Measurements from ENCODE around the gene ADAMTS14. TPM values are rescaled to one million over a fixed set of nuclear protein-coding genes. Genes with fewer than 3 reads are reported as not detected.

Gene ADAMTS14
- total RNA-seq, 1 experiment from 2014 or later: 1.6 TPM

DNA sequence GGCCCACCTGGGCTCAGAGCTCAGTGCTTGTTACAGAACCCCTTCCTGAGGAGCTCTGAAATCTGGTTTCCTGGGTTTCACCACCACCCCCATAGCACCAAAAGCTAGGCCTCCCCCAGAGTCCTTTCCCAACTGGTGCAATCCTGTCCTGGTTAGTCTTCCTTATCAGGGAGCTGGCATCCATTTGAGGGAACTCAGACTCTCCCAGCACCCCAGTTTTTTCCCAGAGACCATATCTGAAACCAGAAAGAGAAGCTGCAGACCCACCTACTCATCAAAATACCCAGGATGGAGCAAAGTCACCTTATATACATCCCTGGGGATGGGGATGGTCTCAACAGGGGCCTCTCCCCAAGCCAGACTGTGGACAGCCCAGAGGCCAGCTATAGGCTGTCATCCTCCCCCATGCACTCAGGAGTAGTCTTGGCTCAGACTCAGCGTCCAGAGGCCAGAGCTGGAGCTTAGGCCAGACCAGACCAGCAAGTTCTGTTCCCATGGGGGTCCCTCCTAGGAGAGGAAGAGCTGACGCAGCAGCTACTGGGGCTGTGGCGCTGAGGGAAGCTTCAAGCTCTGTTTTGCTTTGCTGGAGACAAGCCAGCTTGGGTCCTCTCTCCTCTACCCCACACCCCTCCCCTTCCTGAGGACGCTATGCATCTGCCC is 109.9 kb downstream of the ADAMTS14 start:
- Histone ChIP-seq H3K4me2 (ENCODE audit: insufficient read depth, insufficient read length, low read length) (no peak overlapping the region), H2AFZ (ENCODE audit: low read length) (no peak overlapping the region), H3K27ac (ENCODE audit: insufficient read length, low read depth, low read length) (no peak overlapping the region), H3T11ph (ENCODE audit: low read length) (no peak overlapping the region), H2BK120ac (ENCODE audit: low read depth, low read length, poor library complexity, severe bottlenecking) (no peak overlapping the region), H4K20me1 (ENCODE audit: control insufficient read depth, insufficient read depth, insufficient read length) (no peaks in the 10 kb centered on the region), H3K9ac (ENCODE audit: extremely low read depth, insufficient read length, low read length) (no peak overlapping the region), H2BK20ac (ENCODE audit: low read depth, low read length, poor library complexity, severe bottlenecking) (no peak overlapping the region), H3K9me3 (ENCODE audit: control insufficient read depth, low read depth, low read length) (no peaks in the 10 kb centered on the region), H3K14ac (ENCODE audit: insufficient read depth, low read length) (no peak overlapping the region), H3K79me1 (ENCODE audit: insufficient read depth, low read depth, low read length, poor library complexity, severe bottlenecking) (no peaks in the 10 kb centered on the region), H3K27me3 (ENCODE audit: insufficient read depth, low read length) (no peaks in the 10 kb centered on the region), H3K4me1 (ENCODE audit: insufficient read depth, low read length) (no peaks in the 10 kb centered on the region), H2BK5ac (ENCODE audit: insufficient read length, low read length) (no peak overlapping the region), H4K5ac (ENCODE audit: insufficient read length, low read depth, low read length) (no peak overlapping the region), H3K23ac (ENCODE audit: insufficient read length, low read depth, low read length) (no peak overlapping the region), H3K56ac (ENCODE audit: insufficient read length, low read depth, low read length) (no peak overlapping the region), H4K8ac (replicated peaks; ENCODE audit: insufficient read length, low read depth, low read length) (no peak overlapping the region), H4K91ac (ENCODE audit: insufficient read length, low read depth, low read length) (no peak overlapping the region), H2BK15ac (ENCODE audit: low read depth, low read length) (no peak overlapping the region), H2BK12ac (ENCODE audit: insufficient read length, low read depth, low read length) (no peak overlapping the region), H3K23me2 (ENCODE audit: insufficient read length, low read depth, low read length, poor library complexity, severe bottlenecking) (no peaks in the 10 kb centered on the region), H3K18ac (ENCODE audit: insufficient read length, low read depth, low read length) (no peak overlapping the region), H3K79me2 (ENCODE audit: insufficient read depth, low read length) (no peaks in the 10 kb centered on the region), H3K4ac (ENCODE audit: low read depth, low read length) (no peak overlapping the region), H2AK5ac (ENCODE audit: insufficient read length, low read length) (no peak overlapping the region)
- Mint-ChIP-seq H3K4me1 (peaks cover 5 to 11% of the 10 kb centered on the region in 2 experiments; a peak in 3 of 4 replicates), H3K27ac (no peak overlapping the region), H3K27me3 (ENCODE audit: low read depth) (no peaks in the 10 kb centered on the region; the same call in 1 of the 2 replicates), H3K36me3 (ENCODE audit: insufficient read depth in 1 of 3, low read depth in 3 of 3) (no peaks in the 10 kb centered on the region), H3K9me3 (no peaks in the 10 kb centered on the region), H3K4me3 (no peak overlapping the region)
- no peak for TF ChIP-seq CTCF (conservative IDR thresholded peaks at IDR 0.05)
- no peak for DNase-seq
- no CpG with 5 or more reads among the region's 4 CpGs for WGBS (ENCODE audit: extremely low coverage, insufficient read length, low lambda C conversion rate)
